IMR-90 (cell line): ENCODE measurements around the gene ENPP7. TPM values are rescaled to one million over a fixed set of nuclear protein-coding genes. Genes with fewer than 3 reads are reported as not detected.

Experiments
- ATAC-seq: fragments of 200-7000 bp; cut with Tn5 transposase; 2 replicates; pipeline ENCODE4 v1.9.1; 2020; ENCODE audit warnings: low read depth, mild to moderate bottlenecking, moderate library complexity
- BruUV-seq: library from RNA; stranded (reverse); fragments of 400-500 nt; replicated peaks from 2 replicates; lab custom pipeline; 2021; lab: Mats Ljungman, UMichigan
- CTCF ChIA-PET: fragments of 300-600 bp; formaldehyde crosslinking; extraction: SDS; loops from one replicate; lab custom pipeline; 2021; ENCODE audit warnings: antibody characterized with exemption; lab: Yijun Ruan, JAX
- POLR2A ChIA-PET: fragments of 300-600 bp; sonication (Branson Sonifier 250); formaldehyde crosslinking; loops from one replicate; lab custom pipeline; 2022; ENCODE audit warnings: antibody characterized with exemption; ENCODE audit not compliant: unreplicated experiment; lab: Charles Lee
- DNase-seq: peaks from one replicate; pipeline ENCODE4 v3.0.0; 2013
- H2AFZ ChIP-seq: replicated peaks from 2 replicates; pipeline ENCODE3; 2013; ENCODE audit warnings: low read length, mild to moderate bottlenecking; ENCODE audit not compliant: poor library complexity
- H2AK5ac ChIP-seq: 2 replicates; pipeline ENCODE4 v1.6.1; 2013; ENCODE audit warnings: low read depth, low read length, inconsistent platforms
- H2AK9ac ChIP-seq: replicated peaks from 2 replicates; pipeline ENCODE3; 2013; ENCODE audit warnings: mild to moderate bottlenecking, low read depth, low read length, moderate library complexity; ENCODE audit not compliant: poor library complexity
- H2BK120ac ChIP-seq: 2 replicates; pipeline ENCODE4 v1.6.1; 2013; ENCODE audit warnings: low read depth, low read length, inconsistent platforms
- H2BK15ac ChIP-seq: 3 replicates; pipeline ENCODE4 v1.6.1; 2013; ENCODE audit warnings: low read depth, low read length, inconsistent platforms
- H2BK20ac ChIP-seq: 2 replicates; pipeline ENCODE4 v1.6.1; 2013; ENCODE audit warnings: low read depth, mild to moderate bottlenecking, inconsistent platforms, low read length, moderate library complexity
- H2BK5ac ChIP-seq: 2 replicates; pipeline ENCODE4 v1.6.1; 2013; ENCODE audit warnings: mild to moderate bottlenecking, low read depth, low read length, inconsistent platforms; ENCODE audit not compliant: poor library complexity, severe bottlenecking
- H3K14ac ChIP-seq: replicated peaks from 2 replicates; pipeline ENCODE4 v1.6.1; 2013; ENCODE audit warnings: low read depth, low read length, inconsistent platforms
- H3K18ac ChIP-seq: 2 replicates; pipeline ENCODE4 v1.6.1; 2013; ENCODE audit warnings: low read depth, low read length, control low read depth
- H3K23ac ChIP-seq: 2 replicates; pipeline ENCODE4 v1.6.1; 2013; ENCODE audit warnings: low read depth, low read length, inconsistent platforms
- H3K27ac ChIP-seq: 2 replicates; pipeline ENCODE4 v1.5.1; 2013; ENCODE audit warnings: mild to moderate bottlenecking, control low read depth, low read length; ENCODE audit not compliant: insufficient read depth
- H3K27me3 ChIP-seq: 2 replicates; pipeline ENCODE4 v1.6.1; 2013; ENCODE audit warnings: low read length; ENCODE audit not compliant: control insufficient read depth, insufficient read depth
- H3K36me3 ChIP-seq: 2 replicates; pipeline ENCODE4 v1.6.1; 2013; ENCODE audit warnings: low read length, mixed read lengths; ENCODE audit not compliant: control insufficient read depth, insufficient read depth
- H3K4ac ChIP-seq: 2 replicates; pipeline ENCODE4 v1.6.1; 2013; ENCODE audit warnings: low read depth, low read length, inconsistent platforms
- H3K4me1 ChIP-seq: 2 replicates; pipeline ENCODE4 v1.6.1; 2013; ENCODE audit warnings: low read length, mixed read lengths; ENCODE audit not compliant: control insufficient read depth, insufficient read depth
- H3K4me2 ChIP-seq: 2 replicates; pipeline ENCODE4 v1.6.1; 2013; ENCODE audit warnings: low read depth, mild to moderate bottlenecking, control low read depth, low read length, moderate library complexity
- H3K4me3 ChIP-seq: 2 replicates; pipeline ENCODE4 v1.5.1; 2013; ENCODE audit warnings: low read depth, mild to moderate bottlenecking, control low read depth, low read length, moderate library complexity; ENCODE audit not compliant: insufficient read depth
- H3K56ac ChIP-seq: 2 replicates; pipeline ENCODE4 v1.6.1; 2013; ENCODE audit warnings: low read length, inconsistent platforms; ENCODE audit not compliant: insufficient read depth; ENCODE audit errors: extremely low read depth
- H3K79me1 ChIP-seq, 2 experiments: 2 replicates each; pipeline ENCODE4 v1.6.1; 2013; ENCODE audit warnings: low read length in 2 of 2, inconsistent platforms in 1 of 2, low read depth in 1 of 2
- H3K9ac ChIP-seq: 2 replicates; pipeline ENCODE4 v1.6.1; 2013; ENCODE audit warnings: low read depth, low read length, control low read depth
- H3K9me1 ChIP-seq: 2 replicates; pipeline ENCODE4 v1.6.1; 2013; ENCODE audit warnings: low read length, inconsistent platforms; ENCODE audit not compliant: insufficient read depth
- H3K9me3 ChIP-seq: 2 replicates; pipeline ENCODE4 v1.6.1; 2013; ENCODE audit warnings: low read length; ENCODE audit not compliant: control insufficient read depth, insufficient read depth
- H4K20me1 ChIP-seq: 2 replicates; pipeline ENCODE4 v1.6.1; 2013; ENCODE audit warnings: low read length, inconsistent platforms; ENCODE audit not compliant: insufficient read depth
- H4K5ac ChIP-seq: 2 replicates; pipeline ENCODE4 v1.6.1; 2013; ENCODE audit warnings: mild to moderate bottlenecking, low read depth, low read length, control low read depth
- H4K8ac ChIP-seq, 2 experiments: 2 replicates each; pipeline ENCODE4 v1.6.1; 2013; ENCODE audit warnings: low read depth in 2 of 2, low read length in 2 of 2, control low read depth in 1 of 2, inconsistent platforms in 1 of 2
- H4K91ac ChIP-seq: 2 replicates; pipeline ENCODE4 v1.6.1; 2013; ENCODE audit warnings: low read depth, low read length, inconsistent platforms; ENCODE audit not compliant: insufficient read depth
- BHLHE40 ChIP-seq: fragments of 150-350 bp; IDR thresholded peaks from 2 replicates; pipeline ENCODE4 v1.6.1; 2016; ENCODE audit warnings: mild to moderate bottlenecking, low read depth, low read length
- CEBPB ChIP-seq: IDR thresholded peaks from 2 replicates; pipeline ENCODE4 v1.6.1; 2012; ENCODE audit warnings: low read depth, low read length, improper control_type of control experiment
- CTCF ChIP-seq: conservative IDR thresholded peaks from 2 replicates; pipeline ENCODE4 v1.5.1; 2012; ENCODE audit warnings: mild to moderate bottlenecking, low read depth, low read length, improper control_type of control experiment
- ELK1 ChIP-seq: fragments of 150-350 bp; IDR thresholded peaks from 2 replicates; pipeline ENCODE4 v1.6.1; 2016; ENCODE audit warnings: low read depth, mild to moderate bottlenecking, low read length, moderate library complexity, borderline replicate concordance
- FOS ChIP-seq: fragments of 150-350 bp; IDR thresholded peaks from 2 replicates; pipeline ENCODE4 v1.6.1; 2016; ENCODE audit warnings: low read depth, low read length
- MAFK ChIP-seq: IDR thresholded peaks from 2 replicates; pipeline ENCODE4 v1.6.1; 2012; ENCODE audit warnings: low read depth, low read length, improper control_type of control experiment
- MAZ ChIP-seq: IDR thresholded peaks from 2 replicates; pipeline ENCODE4 v1.6.1; 2012; ENCODE audit warnings: low read depth, mild to moderate bottlenecking, low read length, improper control_type of control experiment, moderate library complexity, borderline replicate concordance
- NFE2L2 ChIP-seq: fragments of 150-350 bp; IDR thresholded peaks from 2 replicates; pipeline ENCODE4 v1.6.1; 2016; ENCODE audit warnings: low read depth, mild to moderate bottlenecking, low read length
- POLR2A ChIP-seq: IDR thresholded peaks from 2 replicates; pipeline ENCODE4 v1.6.1; 2012; ENCODE audit warnings: mild to moderate bottlenecking, low read depth, low read length
- RAD21 ChIP-seq: IDR thresholded peaks from 2 replicates; pipeline ENCODE4 v1.6.1; 2012; ENCODE audit warnings: low read length, improper control_type of control experiment
- RCOR1 ChIP-seq: IDR thresholded peaks from 2 replicates; pipeline ENCODE4 v1.6.1; 2012; ENCODE audit warnings: mild to moderate bottlenecking, low read length, improper control_type of control experiment; ENCODE audit not compliant: insufficient replicate concordance
- RFX5 ChIP-seq: IDR thresholded peaks from 2 replicates; pipeline ENCODE4 v1.8.0; 2012; ENCODE audit warnings: low read depth, mild to moderate bottlenecking, low read length, moderate library complexity
- SMC3 ChIP-seq: fragments of 150-350 bp; IDR thresholded peaks from 2 replicates; pipeline ENCODE4 v1.6.1; 2016; ENCODE audit warnings: low read depth, mild to moderate bottlenecking, antibody characterized with exemption, low read length, moderate library complexity
- WGBS, 2 experiments: methylation state at CpG; one replicate each; pipeline versions ENCODE4 v1.1.5 to v1.1.7; 2013; ENCODE audit warnings: missing lambda C conversion rate in 2 of 2; ENCODE audit not compliant: insufficient read length in 1 of 2; ENCODE audit errors: extremely low coverage in 2 of 2; 5-methylcytosine and 5-hydroxymethylcytosine counted together
- dilution Hi-C: fragments of 300-500 bp; cut with HindIII; formaldehyde crosslinking; loops from one replicate; pipeline ENCODE4 v1.14.3; 2018; ENCODE audit warnings: low sequenced_read_pairs; ENCODE audit not compliant: unreplicated experiment
- in situ Hi-C: fragments of 300-500 bp; cut with MboI; formaldehyde crosslinking; loops from 3 replicates; pipeline ENCODE4 v1.14.3; 2019; ENCODE audit warnings: low sequenced_read_pairs, inconsistent platforms, mixed read lengths
- intact Hi-C: fragments of 100-400 bp; cut with micrococcal nuclease; formaldehyde crosslinking; loops from 2 replicates; pipeline ENCODE4 v1.10.0; 2022
- polyA plus RNA-seq, 3 experiments: library from polyadenylated mRNA; depleted of rRNA; stranded (reverse); fragments of >200 nt; gene quantifications; 2 replicates each; pipeline ENCODE4 v1.2.3, GENCODE V29; 2012; ENCODE audit warnings: low replicate concordance in 1 of 3
- total RNA-seq: library from RNA; depleted of rRNA; stranded (reverse); fragments of >200 nt; gene quantifications from 2 replicates; pipeline ENCODE4 v1.2.3, GENCODE V29; 2012
- TF ChIP-seq, protein P1 (sequence below): fragments of 150-350 bp; IDR thresholded peaks from 2 replicates; pipeline ENCODE4 v1.6.1; 2017; ENCODE audit warnings: mild to moderate bottlenecking, antibody characterized with exemption, low read length, low read depth

The ENPP7 gene
- total and polyA plus RNA-seq, 2 of the 4 experiments (the other 2 are of a cell fraction): not detected

DNA sequence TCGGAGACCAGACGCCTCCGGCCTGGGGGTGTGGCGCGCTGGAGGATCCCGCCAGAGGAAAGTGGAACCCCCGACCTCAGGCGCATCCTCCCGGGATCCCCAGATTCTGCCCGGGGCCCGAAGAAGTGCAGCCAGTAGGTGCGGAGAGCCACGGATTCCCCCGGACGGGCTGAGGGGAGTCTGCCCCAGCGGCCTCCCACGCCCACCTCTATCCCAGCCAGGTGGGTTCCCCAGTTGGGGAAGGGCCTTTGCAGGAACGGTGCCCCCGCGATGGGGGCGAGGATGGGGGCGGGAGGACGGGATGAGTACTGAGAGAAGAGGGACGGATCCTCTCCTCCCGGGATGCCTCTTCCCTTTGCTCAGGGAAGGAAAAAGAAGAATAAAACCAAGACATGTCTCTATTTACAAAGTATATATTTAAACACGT lies 61.0 kb downstream of the ENPP7 start:
- TF ChIP-seq MAFK (no peak), NFE2L2 (no peak), POLR2A (no peak), RAD21 (no peak), CTCF (no peak), ELK1 (no peak), CEBPB (no peak), RCOR1 (no peak), SMC3 (no peak), BHLHE40 (no peak), MAZ (no peak), RFX5 (no peak), FOS (no peak)
- TF ChIP-seq, protein P1, sequence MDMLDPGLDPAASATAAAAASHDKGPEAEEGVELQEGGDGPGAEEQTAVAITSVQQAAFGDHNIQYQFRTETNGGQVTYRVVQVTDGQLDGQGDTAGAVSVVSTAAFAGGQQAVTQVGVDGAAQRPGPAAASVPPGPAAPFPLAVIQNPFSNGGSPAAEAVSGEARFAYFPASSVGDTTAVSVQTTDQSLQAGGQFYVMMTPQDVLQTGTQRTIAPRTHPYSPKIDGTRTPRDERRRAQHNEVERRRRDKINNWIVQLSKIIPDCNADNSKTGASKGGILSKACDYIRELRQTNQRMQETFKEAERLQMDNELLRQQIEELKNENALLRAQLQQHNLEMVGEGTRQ: no peak
- H3K4me3 ChIP-seq: no peak overlapping the region
- H3K23ac ChIP-seq: no peak overlapping the region
- peaks cover 9% of the 10 kb centered on the region; the same call in 1 of the 2 replicates for H3K36me3 ChIP-seq
- intact Hi-C loops (loop anchor here (2.0 kb wide), 1 partner anchor 201 kb away; no protein-coding TSS in a partner anchor), dilution Hi-C loops (no loop called here), in situ Hi-C loops (loop anchor here (5.0 kb wide), 1 partner anchor 196 kb away; no protein-coding TSS in a partner anchor)
- H4K91ac ChIP-seq: no peak overlapping the region
- no peak overlapping the region for H3K56ac ChIP-seq
- CTCF ChIA-PET: no interaction called here
- ATAC-seq: no peak
- H3K9ac ChIP-seq: no peak overlapping the region
- H3K4me2 ChIP-seq: no peak overlapping the region
- no peak overlapping the region for H3K14ac ChIP-seq
- H2AK9ac ChIP-seq: no peak overlapping the region
- peaks cover 17% of the 10 kb centered on the region for H3K4me1 ChIP-seq
- H2BK120ac ChIP-seq: no peak overlapping the region
- POLR2A ChIA-PET: no interaction called here
- H3K18ac ChIP-seq: no peak overlapping the region
- H4K20me1 ChIP-seq: peaks cover 14% of the 10 kb centered on the region
- H3K27ac ChIP-seq: no peak overlapping the region
- no TSS peak for BruUV-seq
- no peak overlapping the region for H3K4ac ChIP-seq
- peaks cover 5% of the 10 kb centered on the region; the same call in 1 of the 2 replicates for H3K9me1 ChIP-seq
- no peak overlapping the region for H2BK15ac ChIP-seq
- H2BK5ac ChIP-seq: no peak overlapping the region
- H3K27me3 ChIP-seq: peaks cover 37% of the 10 kb centered on the region
- H3K9me3 ChIP-seq: no peaks in the 10 kb centered on the region
- peaks cover 8 to 23% of the 10 kb centered on the region in 2 experiments; a peak in 2 of 4 replicates for H3K79me1 ChIP-seq
- no peak overlapping the region for H2BK20ac ChIP-seq
- H4K5ac ChIP-seq: no peak overlapping the region
- no peak overlapping the region for H4K8ac ChIP-seq
- H2AFZ ChIP-seq: no peak overlapping the region
- WGBS, 2 experiments: 12% methylated on average over 5 of the region's 26 CpGs; no CpG with 5 or more reads in 1 of the 2 experiments
- H2AK5ac ChIP-seq: peak overlapping the region; percentile 24; the same call in 1 of the 2 replicates
- DNase-seq: no peak
